HepG2 (cell line): ENCODE results near the gene TPX2. TPM values are rescaled to one million over a fixed set of nuclear protein-coding genes. Genes with fewer than 3 reads are reported as not detected.

ENCODE experiments used
- ATAC-seq: fragments of 200-7000 bp; cut with Tn5 transposase; 3 replicates; pipeline ENCODE4 v1.9.1; 2020; ENCODE audit warnings: mild to moderate bottlenecking, moderate library complexity
- BruUV-seq: library from RNA; stranded (reverse); fragments of 400-500 nt; replicated peaks from 2 replicates; lab custom pipeline; 2021; lab: Mats Ljungman, UMichigan
- CTCF ChIA-PET: fragments of 300-600 bp; formaldehyde crosslinking; extraction: SDS; loops from one replicate; lab custom pipeline; 2021; ENCODE audit warnings: low total read pairs, inconsistent platforms, low intra/inter-chr PET ratio; lab: Yijun Ruan, JAX
- POLR2A ChIA-PET: fragments of 350-600 bp; sonication (Branson Sonifier 250); formaldehyde crosslinking; loops from one replicate; lab custom pipeline; 2020; ENCODE audit warnings: antibody characterized with exemption, inconsistent platforms; lab: Yijun Ruan, JAX
- DNase-seq: peaks from one replicate; pipeline ENCODE4 v3.0.0-alpha.2; 2015; ENCODE audit warnings: low spot score
- FAIRE-seq: peaks from 3 replicates; lab custom pipeline; 2011; peaks lifted over from hg19 to GRCh38; lab: Jason Lieb, UNC
- H2AFZ ChIP-seq: one replicate; pipeline ENCODE4 v1.6.1; 2011; ENCODE audit warnings: low read length, inconsistent platforms
- H3K27ac ChIP-seq: fragments of 300-600 bp; 3 replicates; pipeline ENCODE4 v1.8.0; 2011; ENCODE audit warnings: mixed run types, mild to moderate bottlenecking, mixed read lengths, low read length, inconsistent platforms; ENCODE audit not compliant: insufficient read depth; ENCODE audit errors: extremely low read length
- H3K27me3 ChIP-seq, 2 experiments: fragments of 200-600 bp in 1 of 2; 2 replicates in 1 of 2; 3 replicates in 1 of 2; pipeline versions ENCODE4 v1.6.0 to v1.8.0; 2011; ENCODE audit warnings: low read length in 2 of 2, mild to moderate bottlenecking in 2 of 2, moderate library complexity in 2 of 2, inconsistent platforms in 1 of 2; ENCODE audit not compliant: insufficient read depth in 2 of 2, control insufficient read depth in 1 of 2
- H3K36me3 ChIP-seq, 2 experiments: fragments of 200-600 bp in 1 of 2; replicated peaks in 1 of 2; 2 replicates in 1 of 2; 3 replicates in 1 of 2; pipeline versions ENCODE4 v1.5.1 to v1.8.0; 2011; ENCODE audit warnings: low read length in 2 of 2, inconsistent platforms in 1 of 2; ENCODE audit not compliant: insufficient read depth in 2 of 2, control insufficient read depth in 1 of 2
- H3K4me1 ChIP-seq: 2 replicates; pipeline ENCODE4 v1.5.1; 2012; ENCODE audit warnings: low read length, inconsistent platforms; ENCODE audit not compliant: insufficient read depth
- H3K4me2 ChIP-seq: 2 replicates; pipeline ENCODE4 v1.6.0; 2011; ENCODE audit warnings: low read depth, low read length, inconsistent platforms
- H3K4me3 ChIP-seq, 3 experiments: fragments of 200-600 bp in 1 of 3; sonication (generic), shearing (Covaris generic) in 1 of 3; replicated peaks in 1 of 3; 2 replicates each; pipeline ENCODE4 v1.5.1; 2011 to 2016; ENCODE audit warnings: low read length in 3 of 3, inconsistent platforms in 2 of 3, low read depth in 2 of 3, mild to moderate bottlenecking in 2 of 3, control low read depth in 1 of 3, mixed read lengths in 1 of 3; ENCODE audit not compliant: insufficient read depth in 1 of 3
- H3K79me2 ChIP-seq: one replicate; pipeline ENCODE4 v1.6.1; 2011; ENCODE audit warnings: low read length, inconsistent platforms; ENCODE audit not compliant: insufficient read depth
- H3K9ac ChIP-seq: 2 replicates; pipeline ENCODE4 v1.6.0; 2011; ENCODE audit warnings: mild to moderate bottlenecking, low read depth, low read length, inconsistent platforms; ENCODE audit not compliant: insufficient read depth
- H3K9me3 ChIP-seq: 2 replicates; pipeline ENCODE4 v1.5.1; 2012; ENCODE audit warnings: mild to moderate bottlenecking, low read length
- H4K20me1 ChIP-seq: 2 replicates; pipeline ENCODE4 v1.6.0; 2011; ENCODE audit warnings: inconsistent platforms, mild to moderate bottlenecking, low read length, moderate library complexity; ENCODE audit not compliant: insufficient read depth
- ARHGAP35 ChIP-seq: sonication (generic); formaldehyde crosslinking; IDR thresholded peaks from 2 replicates; pipeline ENCODE4 v1.9.0; 2022; ENCODE audit warnings: mild to moderate bottlenecking, inconsistent platforms, moderate library complexity, missing genetic modification reagents, borderline replicate concordance
- FOXO1 ChIP-seq: sonication (generic); formaldehyde crosslinking; IDR thresholded peaks from 2 replicates; pipeline ENCODE4 v1.4.0; 2020; ENCODE audit warnings: missing genetic modification reagents
- HHEX ChIP-seq: IDR thresholded peaks from 2 replicates; pipeline ENCODE4 v1.6.1; 2016; ENCODE audit warnings: control low read depth
- NFYB ChIP-seq: sonication (generic); formaldehyde crosslinking; IDR thresholded peaks from 2 replicates; pipeline ENCODE4 v1.4.0; 2020; ENCODE audit warnings: missing genetic modification reagents
- RBM39 ChIP-seq: fragments of 200-400 bp; formaldehyde crosslinking; IDR thresholded peaks from one replicate; pipeline ENCODE4 v1.6.1; 2018; ENCODE audit warnings: antibody characterized with exemption, mild to moderate bottlenecking, low read depth, low read length; ENCODE audit not compliant: poor library complexity, severe bottlenecking
- RCOR2 ChIP-seq: IDR thresholded peaks from 2 replicates; pipeline ENCODE4 v1.6.1; 2016; ENCODE audit warnings: missing biosample characterization, missing genetic modification reagents
- SP4 ChIP-seq: sonication (generic); formaldehyde crosslinking; IDR thresholded peaks from 2 replicates; pipeline ENCODE4 v1.8.1; 2023; ENCODE audit warnings: mild to moderate bottlenecking, missing genetic modification reagents
- TEAD3 ChIP-seq: optimal IDR thresholded peaks from 2 replicates; pipeline ENCODE3; 2016; ENCODE audit warnings: borderline replicate concordance
- ZNF225 ChIP-seq: sonication (generic); formaldehyde crosslinking; IDR thresholded peaks from 2 replicates; pipeline ENCODE4 v1.4.0; 2020; ENCODE audit warnings: mild to moderate bottlenecking, missing genetic modification reagents
- ZNF451 ChIP-seq: sonication (generic); formaldehyde crosslinking; IDR thresholded peaks from 2 replicates; pipeline ENCODE4 v1.5.0; 2020; ENCODE audit warnings: mild to moderate bottlenecking, missing genetic modification reagents
- ZNF510 ChIP-seq: sonication (generic); formaldehyde crosslinking; IDR thresholded peaks from 2 replicates; pipeline ENCODE4 v1.4.0; 2020; ENCODE audit warnings: low read depth, mild to moderate bottlenecking, missing genetic modification reagents
- ZNF576 ChIP-seq: sonication (generic); formaldehyde crosslinking; IDR thresholded peaks from 2 replicates; pipeline ENCODE4 v1.4.0; 2020; ENCODE audit warnings: mild to moderate bottlenecking, missing genetic modification reagents
- ZNF609 ChIP-seq: sonication (generic); formaldehyde crosslinking; IDR thresholded peaks from 2 replicates; pipeline ENCODE4 v1.4.0; 2020; ENCODE audit warnings: mild to moderate bottlenecking, missing genetic modification reagents, borderline replicate concordance
- ZNF619 ChIP-seq: sonication (generic); formaldehyde crosslinking; IDR thresholded peaks from 2 replicates; pipeline ENCODE4 v1.4.0; 2020; ENCODE audit warnings: mild to moderate bottlenecking, missing genetic modification reagents
- ZNF678 ChIP-seq: sonication (generic); formaldehyde crosslinking; IDR thresholded peaks from 2 replicates; pipeline ENCODE4 v1.4.0; 2020; ENCODE audit warnings: mild to moderate bottlenecking, missing genetic modification reagents
- ZNF740 ChIP-seq: sonication (generic); formaldehyde crosslinking; IDR thresholded peaks from 2 replicates; pipeline ENCODE4 v1.4.0; 2020; ENCODE audit warnings: missing genetic modification reagents
- ZSCAN25 ChIP-seq: sonication (generic); formaldehyde crosslinking; IDR thresholded peaks from 2 replicates; pipeline ENCODE4 v1.8.0; 2022; ENCODE audit warnings: mild to moderate bottlenecking, missing genetic modification reagents
- ZUFSP ChIP-seq: sonication (generic); formaldehyde crosslinking; IDR thresholded peaks from 2 replicates; pipeline ENCODE4 v1.9.0; 2021; ENCODE audit warnings: missing genetic modification reagents, mild to moderate bottlenecking, borderline replicate concordance
- WGBS: methylation state at CpG from one replicate; pipeline ENCODE4 v1.1.6; 2017; ENCODE audit warnings: low lambda C conversion rate; 5-methylcytosine and 5-hydroxymethylcytosine counted together
- in situ Hi-C: cut with HindIII; loops from 2 replicates; pipeline ENCODE4 v1.10.0; 2017; ENCODE audit warnings: low pct_unique_long_range_greater_than_20kb; ENCODE audit not compliant: extremely low pct_ligation_motif_present
- intact Hi-C: fragments of 100-400 bp; cut with micrococcal nuclease; formaldehyde crosslinking; loops from one replicate; pipeline ENCODE4 v1.10.0; 2022; ENCODE audit not compliant: unreplicated experiment
- polyA plus RNA-seq, 8 experiments: library from polyadenylated mRNA; depleted of rRNA in 3 of 8; stranded (reverse) in 7 of 8; unstranded in 1 of 8; fragments of >200 nt; fragmentation: Illumina TruSeq in 4 of 8; extraction: Trizol in 4 of 8; gene quantifications; 2 replicates each; pipeline versions ENCODE4 v1.2.1 to v1.2.3, GENCODE V29; 2011 to 2016; ENCODE audit warnings: low read depth in 4 of 8, missing spikeins in 1 of 8, mixed read lengths in 1 of 8; ENCODE audit not compliant: insufficient read depth in 1 of 8
- total RNA-seq, 5 experiments: library from RNA; depleted of rRNA; stranded (reverse); fragments of >200 nt; fragmentation: Illumina TruSeq; extraction: Trizol; gene quantifications; 2 replicates each; pipeline ENCODE4 v1.2.3, GENCODE V29; 2016; ENCODE audit warnings: low read depth in 1 of 5

The TPX2 gene
- total and polyA plus RNA-seq, 2 of the 13 experiments (the other 11 are each of a cell fraction or from before 2014, with no cell fraction given): 34.3 to 124 TPM

- Histone ChIP-seq H2AFZ (no peak overlapping the region), H3K4me1 (peaks cover 5% of the 10 kb centered on the region; the same call in 1 of the 2 replicates), H3K79me2 (no peaks in the 10 kb centered on the region), H3K4me3 (no peak overlapping the region), H4K20me1 (no peaks in the 10 kb centered on the region), H3K36me3 (no peaks in the 10 kb centered on the region), H3K27me3 (peaks cover 27 to 83% of the 10 kb centered on the region in 2 experiments), H3K27ac (no peak overlapping the region), H3K9me3 (no peaks in the 10 kb centered on the region), H3K9ac (no peak overlapping the region), H3K4me2 (no peak overlapping the region)
- FAIRE-seq (no peak), DNase-seq (no peak), ATAC-seq (no peak; the same call in 2 of the 3 replicates)
- ChIA-PET CTCF (interaction anchor here (2.3 to 3.7 kb wide), 2 partner anchors 14 to 23 kb away, joined by 11 to 70 read pairs; no protein-coding TSS in a partner anchor), POLR2A (interaction anchor here (1.1 kb wide), 1 partner anchor 11 kb away, joined by 4 read pairs; no protein-coding TSS in a partner anchor)
- intact Hi-C loops: loop anchor here (1.0 kb wide), 1 partner anchor 24 kb away; no protein-coding TSS in a partner anchor
- WGBS: 13% methylated on average over 3 of the region's 3 CpGs
- BruUV-seq: no TSS peak
- in situ Hi-C loops: no loop called here
- no peak for TF ChIP-seq ZSCAN25 (CRISPR knock-in tag)
- 0 out of 2 replicates have a peak, but pooled peaks have one; percentile 30 for TF ChIP-seq ZNF510
- no peak for TF ChIP-seq ZNF619 (CRISPR knock-in tag)
- TF ChIP-seq TEAD3: no peak
- TF ChIP-seq ZNF740 (CRISPR knock-in tag): no peak
- TF ChIP-seq ZNF451 (CRISPR knock-in tag): 0 out of 2 replicates have a peak, but pooled peaks have one; percentile 34
- TF ChIP-seq ZNF225: 0 out of 2 replicates have a peak, but pooled peaks have one; percentile 38
- TF ChIP-seq FOXO1: 0 out of 2 replicates have a peak, but pooled peaks have one; percentile 1
- TF ChIP-seq ARHGAP35 (CRISPR knock-in tag): 0 out of 2 replicates have a peak, but pooled peaks have one; percentile 45
- TF ChIP-seq SP4: 0 out of 2 replicates have a peak, but pooled peaks have one; percentile 30
- 0 out of 2 replicates have a peak, but pooled peaks have one; percentile 25 for TF ChIP-seq ZNF678 (CRISPR knock-in tag)
- no peak for TF ChIP-seq HHEX
- TF ChIP-seq ZUFSP (CRISPR knock-in tag): no peak
- TF ChIP-seq RBM39: no peak
- no peak for TF ChIP-seq RCOR2 (CRISPR knock-in tag)
- TF ChIP-seq NFYB (CRISPR knock-in tag): no peak
- peak; percentile 5; the same call in 1 of the 2 replicates for TF ChIP-seq ZNF576 (CRISPR knock-in tag)
- no peak for TF ChIP-seq ZNF609
These were observed 107.7 kb downstream of the TPX2 start for GRCh38 chr20:31846793-31847138.
